DOHH2 (cell line): ENCODE results near the gene ARF1.

ENCODE experiments used
- EZH2phosphoT487 ChIP-seq: fragments of 200-600 bp; sonication (generic); IDR thresholded peaks from 2 replicates; pipeline ENCODE4 v1.6.1; 2017; ENCODE audit warnings: borderline replicate concordance, mild to moderate bottlenecking, antibody characterized with exemption, low read length, moderate library complexity, mixed read lengths
- TF ChIP-seq, protein P1 (sequence below): fragments of 200-600 bp; sonication (generic); IDR thresholded peaks from one replicate; pipeline ENCODE4 v1.5.1; 2014; ENCODE audit warnings: antibody characterized with exemption, mild to moderate bottlenecking, low read depth, low read length; ENCODE audit not compliant: poor library complexity, severe bottlenecking

DNA sequence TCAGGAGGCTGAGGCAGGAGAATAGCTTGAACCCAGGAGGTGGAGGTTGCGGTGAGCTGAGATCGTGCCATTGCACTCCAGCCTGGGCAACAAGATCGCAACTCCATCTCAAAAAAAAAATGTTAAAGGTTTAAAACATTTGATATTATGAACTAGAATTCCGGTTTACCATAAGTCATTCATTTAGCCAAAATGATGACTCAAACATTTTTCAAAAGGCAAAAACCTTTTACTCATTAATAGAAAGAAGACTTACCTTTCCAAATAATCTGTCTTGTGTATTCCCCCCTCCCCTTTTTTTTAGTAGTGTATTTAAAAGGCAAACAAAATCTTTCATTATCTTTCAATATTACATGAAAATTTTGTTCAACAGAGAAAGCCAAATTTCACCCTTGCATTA lies 34.8 kb downstream of the ARF1 start:
- TF ChIP-seq, protein P1, sequence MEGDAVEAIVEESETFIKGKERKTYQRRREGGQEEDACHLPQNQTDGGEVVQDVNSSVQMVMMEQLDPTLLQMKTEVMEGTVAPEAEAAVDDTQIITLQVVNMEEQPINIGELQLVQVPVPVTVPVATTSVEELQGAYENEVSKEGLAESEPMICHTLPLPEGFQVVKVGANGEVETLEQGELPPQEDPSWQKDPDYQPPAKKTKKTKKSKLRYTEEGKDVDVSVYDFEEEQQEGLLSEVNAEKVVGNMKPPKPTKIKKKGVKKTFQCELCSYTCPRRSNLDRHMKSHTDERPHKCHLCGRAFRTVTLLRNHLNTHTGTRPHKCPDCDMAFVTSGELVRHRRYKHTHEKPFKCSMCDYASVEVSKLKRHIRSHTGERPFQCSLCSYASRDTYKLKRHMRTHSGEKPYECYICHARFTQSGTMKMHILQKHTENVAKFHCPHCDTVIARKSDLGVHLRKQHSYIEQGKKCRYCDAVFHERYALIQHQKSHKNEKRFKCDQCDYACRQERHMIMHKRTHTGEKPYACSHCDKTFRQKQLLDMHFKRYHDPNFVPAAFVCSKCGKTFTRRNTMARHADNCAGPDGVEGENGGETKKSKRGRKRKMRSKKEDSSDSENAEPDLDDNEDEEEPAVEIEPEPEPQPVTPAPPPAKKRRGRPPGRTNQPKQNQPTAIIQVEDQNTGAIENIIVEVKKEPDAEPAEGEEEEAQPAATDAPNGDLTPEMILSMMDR: no peak
- TF ChIP-seq EZH2phosphoT487: no peak
